Liver (tissue), 3 donors: ENCODE results near the gene DNAJC10.

Experiments used
- GABPA ChIP-seq, 2 donors: IDR thresholded peaks in 1 of 2; conservative IDR thresholded peaks in 1 of 2; 2 replicates each; pipeline ENCODE4 v1.6.1; 2016; ENCODE audit warnings: antibody characterized with exemption in 2 of 2, mild to moderate bottlenecking in 1 of 2, moderate library complexity in 1 of 2
- JUND ChIP-seq, 2 donors: IDR thresholded peaks; 2 replicates each; pipeline ENCODE4 v1.6.1; 2016; ENCODE audit warnings: antibody characterized with exemption in 2 of 2
- RAD21 ChIP-seq, 2 donors: IDR thresholded peaks; 2 replicates each; pipeline ENCODE4 v1.6.1; 2016; ENCODE audit warnings: antibody characterized with exemption in 2 of 2, mild to moderate bottlenecking in 2 of 2
- RXRA ChIP-seq, 2 donors: IDR thresholded peaks; 2 replicates each; pipeline ENCODE4 v1.6.1; 2017 to 2018; ENCODE audit warnings: antibody characterized with exemption in 2 of 2, mild to moderate bottlenecking in 1 of 2
- SP1 ChIP-seq: IDR thresholded peaks from 2 replicates; pipeline ENCODE4 v1.6.1; 2018; ENCODE audit warnings: antibody characterized with exemption, mild to moderate bottlenecking
- TF ChIP-seq, protein P1 (sequence below): fragments of 150-350 bp; IDR thresholded peaks from 2 replicates; pipeline ENCODE4 v1.5.1; 2017; ENCODE audit warnings: improper control_type of control experiment, low read depth, low read length; ENCODE audit not compliant: missing input control
- TF ChIP-seq, protein P2 (sequence below): IDR thresholded peaks from 2 replicates; pipeline ENCODE4 v1.6.1; 2016; ENCODE audit warnings: antibody characterized with exemption
- TF ChIP-seq, protein P3 (sequence below): IDR thresholded peaks from 2 replicates; pipeline ENCODE4 v1.6.1; 2016; ENCODE audit warnings: antibody characterized with exemption, mild to moderate bottlenecking
- donor health status: healthy.
- donor health status: healthy.

DNA sequence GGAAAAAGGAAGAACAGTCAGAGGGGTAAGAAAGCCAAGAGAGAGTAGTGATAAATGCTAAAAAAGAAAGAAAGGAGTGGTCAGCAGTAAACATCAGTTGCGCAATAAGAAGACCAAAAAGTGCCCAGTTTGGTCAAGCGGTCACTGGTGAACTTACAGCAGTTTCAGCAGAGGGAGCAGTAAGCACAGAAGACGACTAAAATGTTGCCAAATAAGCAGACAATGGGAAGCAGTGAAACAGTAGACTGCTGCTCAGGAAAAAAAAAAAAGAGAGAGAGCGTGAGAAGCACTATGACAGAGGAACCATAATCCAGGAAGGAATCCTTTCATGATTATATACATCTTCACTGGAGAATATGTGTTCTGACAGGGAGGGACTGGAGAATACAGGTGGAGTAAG is 45.8 kb downstream of the DNAJC10 start:
- peak in 1 of 2 donors; percentile 7 for TF ChIP-seq RXRA (IDR thresholded peaks at IDR 0.05)
- TF ChIP-seq, protein P1, sequence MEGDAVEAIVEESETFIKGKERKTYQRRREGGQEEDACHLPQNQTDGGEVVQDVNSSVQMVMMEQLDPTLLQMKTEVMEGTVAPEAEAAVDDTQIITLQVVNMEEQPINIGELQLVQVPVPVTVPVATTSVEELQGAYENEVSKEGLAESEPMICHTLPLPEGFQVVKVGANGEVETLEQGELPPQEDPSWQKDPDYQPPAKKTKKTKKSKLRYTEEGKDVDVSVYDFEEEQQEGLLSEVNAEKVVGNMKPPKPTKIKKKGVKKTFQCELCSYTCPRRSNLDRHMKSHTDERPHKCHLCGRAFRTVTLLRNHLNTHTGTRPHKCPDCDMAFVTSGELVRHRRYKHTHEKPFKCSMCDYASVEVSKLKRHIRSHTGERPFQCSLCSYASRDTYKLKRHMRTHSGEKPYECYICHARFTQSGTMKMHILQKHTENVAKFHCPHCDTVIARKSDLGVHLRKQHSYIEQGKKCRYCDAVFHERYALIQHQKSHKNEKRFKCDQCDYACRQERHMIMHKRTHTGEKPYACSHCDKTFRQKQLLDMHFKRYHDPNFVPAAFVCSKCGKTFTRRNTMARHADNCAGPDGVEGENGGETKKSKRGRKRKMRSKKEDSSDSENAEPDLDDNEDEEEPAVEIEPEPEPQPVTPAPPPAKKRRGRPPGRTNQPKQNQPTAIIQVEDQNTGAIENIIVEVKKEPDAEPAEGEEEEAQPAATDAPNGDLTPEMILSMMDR = peak; percentile 24
- TF ChIP-seq JUND (IDR thresholded peaks at IDR 0.05) = no peak
- TF ChIP-seq, protein P2, sequence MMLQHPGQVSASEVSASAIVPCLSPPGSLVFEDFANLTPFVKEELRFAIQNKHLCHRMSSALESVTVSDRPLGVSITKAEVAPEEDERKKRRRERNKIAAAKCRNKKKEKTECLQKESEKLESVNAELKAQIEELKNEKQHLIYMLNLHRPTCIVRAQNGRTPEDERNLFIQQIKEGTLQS = no peak
- no peak for TF ChIP-seq SP1
- peak; percentile 61 to 64 for TF ChIP-seq RAD21 (IDR thresholded peaks at IDR 0.05)
- no peak for TF ChIP-seq GABPA (IDR thresholded peaks at IDR 0.05 in 1 of 2, conservative IDR thresholded peaks at IDR 0.05 in 1 of 2)
- TF ChIP-seq, protein P3, sequence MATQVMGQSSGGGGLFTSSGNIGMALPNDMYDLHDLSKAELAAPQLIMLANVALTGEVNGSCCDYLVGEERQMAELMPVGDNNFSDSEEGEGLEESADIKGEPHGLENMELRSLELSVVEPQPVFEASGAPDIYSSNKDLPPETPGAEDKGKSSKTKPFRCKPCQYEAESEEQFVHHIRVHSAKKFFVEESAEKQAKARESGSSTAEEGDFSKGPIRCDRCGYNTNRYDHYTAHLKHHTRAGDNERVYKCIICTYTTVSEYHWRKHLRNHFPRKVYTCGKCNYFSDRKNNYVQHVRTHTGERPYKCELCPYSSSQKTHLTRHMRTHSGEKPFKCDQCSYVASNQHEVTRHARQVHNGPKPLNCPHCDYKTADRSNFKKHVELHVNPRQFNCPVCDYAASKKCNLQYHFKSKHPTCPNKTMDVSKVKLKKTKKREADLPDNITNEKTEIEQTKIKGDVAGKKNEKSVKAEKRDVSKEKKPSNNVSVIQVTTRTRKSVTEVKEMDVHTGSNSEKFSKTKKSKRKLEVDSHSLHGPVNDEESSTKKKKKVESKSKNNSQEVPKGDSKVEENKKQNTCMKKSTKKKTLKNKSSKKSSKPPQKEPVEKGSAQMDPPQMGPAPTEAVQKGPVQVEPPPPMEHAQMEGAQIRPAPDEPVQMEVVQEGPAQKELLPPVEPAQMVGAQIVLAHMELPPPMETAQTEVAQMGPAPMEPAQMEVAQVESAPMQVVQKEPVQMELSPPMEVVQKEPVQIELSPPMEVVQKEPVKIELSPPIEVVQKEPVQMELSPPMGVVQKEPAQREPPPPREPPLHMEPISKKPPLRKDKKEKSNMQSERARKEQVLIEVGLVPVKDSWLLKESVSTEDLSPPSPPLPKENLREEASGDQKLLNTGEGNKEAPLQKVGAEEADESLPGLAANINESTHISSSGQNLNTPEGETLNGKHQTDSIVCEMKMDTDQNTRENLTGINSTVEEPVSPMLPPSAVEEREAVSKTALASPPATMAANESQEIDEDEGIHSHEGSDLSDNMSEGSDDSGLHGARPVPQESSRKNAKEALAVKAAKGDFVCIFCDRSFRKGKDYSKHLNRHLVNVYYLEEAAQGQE = no peak
